Adrenal gland (tissue), 12 donors: ENCODE results near the gene DIP2C. TPM values are rescaled to one million over a fixed set of nuclear protein-coding genes. Genes with fewer than 3 reads are reported as not detected.

Experiments used
- DNase-seq, 7 donors: peaks; one replicate each; pipeline ENCODE4 v3.0.0-alpha.2; 2019 to 2020
- H3K27ac ChIP-seq, 5 donors: fragments of 200-600 bp; sonication (generic) in 4 of 5; 1 replicate in 3 of 5; 2 replicates in 2 of 5; pipeline versions ENCODE4 v1.5.1 to v1.8.0; 2016 to 2020; ENCODE audit warnings: mild to moderate bottlenecking in 1 of 5
- H3K27me3 ChIP-seq: fragments of 200-600 bp; 2 replicates; pipeline ENCODE4 v1.8.0; 2021
- H3K36me3 ChIP-seq, 2 donors: fragments of 200-600 bp; replicated peaks in 1 of 2; 1 replicate in 1 of 2; 2 replicates in 1 of 2; pipeline versions ENCODE4 v1.5.1 to v1.8.0; 2018 to 2022
- H3K4me1 ChIP-seq, 2 donors: fragments of 200-600 bp; replicated peaks in 1 of 2; 1 replicate in 1 of 2; 2 replicates in 1 of 2; pipeline versions ENCODE4 v1.5.1 to v1.8.0; 2018 to 2021
- H3K4me3 ChIP-seq, 4 donors: fragments of 200-600 bp; sonication (generic) in 3 of 4; one replicate each; pipeline ENCODE4 v1.5.1; 2016 to 2018
- H3K9me3 ChIP-seq, 3 donors: fragments of 200-600 bp; sonication (generic) in 1 of 3; replicated peaks in 1 of 3; 1 replicate in 2 of 3; 2 replicates in 1 of 3; pipeline versions ENCODE4 v1.5.1 to v1.8.0; 2016 to 2021
- POLR2A ChIP-seq, 2 donors: fragments of 450-650 bp; IDR thresholded peaks; one replicate each; pipeline ENCODE4 v1.6.1; 2017; ENCODE audit warnings: antibody characterized with exemption in 2 of 2, mild to moderate bottlenecking in 2 of 2, moderate library complexity in 1 of 2
- WGBS, 4 donors: extraction: QIAGEN DNeasy Blood & Tissue Kit in 2 of 4; methylation state at CpG; one replicate each; pipeline versions ENCODE4 v1.1.5 to v1.1.7; 2013 to 2017; 5-methylcytosine and 5-hydroxymethylcytosine counted together
- intact Hi-C, 2 donors: fragments of 100-400 bp; cut with DNase I; formaldehyde crosslinking; loops; one replicate each; pipeline versions ENCODE4 v1.14.1 to v1.15.0; 2022 to 2023
- polyA plus RNA-seq, 3 donors: library from polyadenylated mRNA; stranded (reverse); fragments of 200-250 nt in 2 of 3; fragments of 350-450 nt in 1 of 3; fragmentation: Illumina TruSeq in 1 of 3; extraction: RNeasy Lipid Tissue Mini Kit (QIAGEN cat#74804) in 1 of 3; gene quantifications; one replicate each; pipeline ENCODE4 v1.2.3, GENCODE V29; 2013 to 2014
- total RNA-seq, 9 donors: library from RNA; depleted of rRNA in 4 of 9; stranded (reverse); fragments of >200 nt in 4 of 9; fragments of 120-200 nt in 1 of 9; fragmentation: NEBNext Ultra II Directional in 1 of 9; extraction: Animal tissue kit (Norgen Biotek cat#: 25700) in 1 of 9; gene quantifications; one replicate each; pipeline versions ENCODE4 v1.1.0 to v1.2.4, GENCODE V29; 2013 to 2023
- TF ChIP-seq, protein P1 (sequence below), 6 experiments: fragments of 450-650 bp in 4 of 6; fragments of 200-600 bp in 2 of 6; sonication (generic) in 1 of 6; IDR thresholded peaks; 1 replicate in 5 of 6; 2 replicates in 1 of 6; pipeline versions ENCODE4 v1.5.1 to v1.8.0; 2016 to 2021; ENCODE audit warnings: antibody characterized with exemption in 6 of 6, mild to moderate bottlenecking in 2 of 6, moderate library complexity in 1 of 6
- donor health status: healthy with polysubstance abuse.
- donor health status: Bipolar disorder and iron deficiency.
- donor health status: DM: yes; HTN: yes; CAD: no.
- donor health status: DM: no; HTN: no; CAD: no.
- donor health status: DM: no; HTN: no; CAD: no.
- donor health status: DM: yes; HTN: yes; CAD: no.

DIP2C gene
- total and polyA plus RNA-seq, 12 donors, result 4.8 to 23.9 (median 19.7) TPM

GRCh38 chr10:486206-486605 is 203.3 kb downstream of the DIP2C start:
- TF ChIP-seq POLR2A (IDR thresholded peaks at IDR 0.05), result no peak
- TF ChIP-seq, protein P1, sequence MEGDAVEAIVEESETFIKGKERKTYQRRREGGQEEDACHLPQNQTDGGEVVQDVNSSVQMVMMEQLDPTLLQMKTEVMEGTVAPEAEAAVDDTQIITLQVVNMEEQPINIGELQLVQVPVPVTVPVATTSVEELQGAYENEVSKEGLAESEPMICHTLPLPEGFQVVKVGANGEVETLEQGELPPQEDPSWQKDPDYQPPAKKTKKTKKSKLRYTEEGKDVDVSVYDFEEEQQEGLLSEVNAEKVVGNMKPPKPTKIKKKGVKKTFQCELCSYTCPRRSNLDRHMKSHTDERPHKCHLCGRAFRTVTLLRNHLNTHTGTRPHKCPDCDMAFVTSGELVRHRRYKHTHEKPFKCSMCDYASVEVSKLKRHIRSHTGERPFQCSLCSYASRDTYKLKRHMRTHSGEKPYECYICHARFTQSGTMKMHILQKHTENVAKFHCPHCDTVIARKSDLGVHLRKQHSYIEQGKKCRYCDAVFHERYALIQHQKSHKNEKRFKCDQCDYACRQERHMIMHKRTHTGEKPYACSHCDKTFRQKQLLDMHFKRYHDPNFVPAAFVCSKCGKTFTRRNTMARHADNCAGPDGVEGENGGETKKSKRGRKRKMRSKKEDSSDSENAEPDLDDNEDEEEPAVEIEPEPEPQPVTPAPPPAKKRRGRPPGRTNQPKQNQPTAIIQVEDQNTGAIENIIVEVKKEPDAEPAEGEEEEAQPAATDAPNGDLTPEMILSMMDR (IDR thresholded peaks at IDR 0.05), result no peak
- no peaks in the 10 kb centered on the region for H3K27me3 ChIP-seq
- intact Hi-C loops, result no loop called here
- H3K4me1 ChIP-seq, result peaks cover 0 to 17% of the 10 kb centered on the region in 2 donors
- no peak overlapping the region for H3K4me3 ChIP-seq
- no peaks in the 10 kb centered on the region for H3K36me3 ChIP-seq
- no peaks in the 10 kb centered on the region for H3K9me3 ChIP-seq
- DNase-seq, result peak in 4 of 7 donors; percentile 11 to 58 (median 16)
- no peak overlapping the region for H3K27ac ChIP-seq
- WGBS, 4 donors, result 74 to 85% (median 80%) methylated on average over 11 of the region's 11 CpGs

GRCh38 chr10:485776-486175 is 203.7 kb downstream of the DIP2C start:
- DNase-seq, result peak in 4 of 7 donors; percentile 12 to 52 (median 18)
- 79 to 87% (median 86%) methylated on average over 7 of the region's 7 CpGs for WGBS, 4 donors
- no peaks in the 10 kb centered on the region for H3K27me3 ChIP-seq
- peaks cover 0 to 17% of the 10 kb centered on the region in 2 donors for H3K4me1 ChIP-seq
- no peak for TF ChIP-seq POLR2A (IDR thresholded peaks at IDR 0.05)
- TF ChIP-seq, protein P1 (IDR thresholded peaks at IDR 0.05), result no peak
- intact Hi-C loops, result no loop called here
- H3K4me3 ChIP-seq, result no peak overlapping the region
- H3K36me3 ChIP-seq, result no peaks in the 10 kb centered on the region
- H3K27ac ChIP-seq, result peak overlapping the region in 1 of 5 donors; percentile 75
- H3K9me3 ChIP-seq, result no peaks in the 10 kb centered on the region

DNA sequence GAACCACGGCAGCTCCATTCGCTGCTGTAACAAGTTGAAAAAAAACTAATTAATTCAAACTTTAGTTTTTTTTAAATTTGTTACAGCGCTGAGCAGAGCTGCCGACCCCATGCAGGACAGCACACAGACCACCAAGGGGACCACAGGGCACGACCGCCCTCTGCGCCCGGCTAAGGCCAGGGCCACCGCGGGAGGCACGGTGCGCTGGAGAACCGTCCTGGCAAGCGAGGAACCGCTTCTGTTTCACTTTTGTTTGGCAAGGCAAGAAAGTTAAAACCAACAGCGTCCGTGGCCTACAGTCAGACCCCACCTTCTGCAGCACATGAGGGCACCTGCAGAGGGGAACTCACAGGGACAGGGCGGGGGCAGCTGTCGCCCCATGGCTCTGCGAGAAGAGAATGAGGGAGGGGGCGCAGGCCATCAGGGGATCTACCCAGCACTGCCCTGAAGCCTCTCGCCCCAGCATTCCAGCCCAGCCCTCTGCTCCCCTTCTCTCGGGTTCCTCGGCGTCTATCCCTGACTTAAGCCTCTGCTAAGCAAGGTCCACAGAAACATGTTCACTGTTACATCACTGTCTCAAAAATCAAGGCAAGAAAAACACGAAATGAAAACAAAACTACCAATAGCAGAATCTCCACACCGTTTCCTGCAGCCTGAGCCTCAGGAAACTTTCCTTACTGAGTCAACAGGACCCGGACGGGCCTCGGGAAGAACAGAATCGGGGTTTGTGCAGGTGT is 204.4 kb downstream of the DIP2C start:
- 54 to 83% (median 74%) methylated on average over 29 to 31 of the region's 31 CpGs for WGBS, 4 donors
- H3K27ac ChIP-seq, result peak overlapping the region in 4 of 5 donors; percentile 39 to 75 (median 66)

DNA sequence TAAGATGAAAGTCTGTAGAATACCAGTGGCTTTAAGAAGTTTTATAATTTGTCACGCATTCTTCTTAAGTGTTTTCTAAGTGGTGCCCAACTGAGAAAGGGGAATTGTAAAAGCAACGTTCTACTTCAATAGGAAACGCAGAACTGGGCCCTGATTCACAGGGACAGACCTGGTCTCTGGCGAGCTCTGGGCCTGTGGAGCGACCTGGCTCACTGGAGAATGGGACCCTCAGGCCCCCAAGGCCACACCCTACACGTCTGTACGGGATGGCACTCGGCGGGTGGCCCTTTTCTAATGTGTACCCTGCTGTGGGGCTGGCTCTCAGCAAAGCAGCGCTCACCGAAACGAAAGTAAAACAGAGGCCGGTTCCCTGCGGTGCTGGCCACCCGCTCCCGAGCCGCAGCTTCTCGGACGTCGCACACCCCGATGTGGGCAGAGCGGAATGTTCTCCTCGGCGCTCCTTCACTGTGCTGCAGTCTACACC is 205.0 kb downstream of the DIP2C start:
- WGBS, 4 donors, result 39 to 74% (median 67%) methylated on average over 19 to 24 of the region's 24 CpGs
- H3K27me3 ChIP-seq, result no peaks in the 10 kb centered on the region
- H3K4me1 ChIP-seq, result peaks cover 0 to 12% of the 10 kb centered on the region in 2 donors
- H3K4me3 ChIP-seq, result peak overlapping the region in 1 of 4 donors; percentile 41
- intact Hi-C loops, result no loop called here
- no peaks in the 10 kb centered on the region for H3K36me3 ChIP-seq
- peak in 1 of 2 donors; percentile 24 for TF ChIP-seq POLR2A (IDR thresholded peaks at IDR 0.05)
- TF ChIP-seq, protein P1 (IDR thresholded peaks at IDR 0.05), result no peak
- peak overlapping the region in 4 of 5 donors; percentile 39 to 75 (median 66) for H3K27ac ChIP-seq
- no peaks in the 10 kb centered on the region for H3K9me3 ChIP-seq
- peak; percentile 28 to 57 (median 33) for DNase-seq

More for the DNA sequence above, 204.4 kb downstream of the DIP2C start:
- TF ChIP-seq POLR2A (IDR thresholded peaks at IDR 0.05), result no peak
- TF ChIP-seq, protein P1 (IDR thresholded peaks at IDR 0.05), result no peak
- no peaks in the 10 kb centered on the region for H3K27me3 ChIP-seq
- H3K4me1 ChIP-seq, result peaks cover 0 to 13% of the 10 kb centered on the region in 2 donors
- no peaks in the 10 kb centered on the region for H3K9me3 ChIP-seq
- peak overlapping the region in 1 of 4 donors; percentile 41 for H3K4me3 ChIP-seq
- no peaks in the 10 kb centered on the region for H3K36me3 ChIP-seq
- DNase-seq, result peak in 5 of 7 donors; percentile 14 to 51 (median 21)
- intact Hi-C loops, result no loop called here
